ENCODE results near the gene IQGAP3. TPM values are rescaled to one million over a fixed set of nuclear protein-coding genes. Genes with fewer than 3 reads are reported as not detected.

Gene IQGAP3
- polyA plus RNA-seq, 1 donor from 2014 or later: not detected

GRCh38 chr1:156583821-156584622 is 11.7 kb upstream of the IQGAP3 start:
- no peak overlapping the region for H3K4me2 ChIP-seq (ENCODE audit: low read length)
- no peaks in the 10 kb centered on the region for H3K36me3 ChIP-seq (ENCODE audit: insufficient read depth, low read length)
- TF ChIP-seq, protein P1, sequence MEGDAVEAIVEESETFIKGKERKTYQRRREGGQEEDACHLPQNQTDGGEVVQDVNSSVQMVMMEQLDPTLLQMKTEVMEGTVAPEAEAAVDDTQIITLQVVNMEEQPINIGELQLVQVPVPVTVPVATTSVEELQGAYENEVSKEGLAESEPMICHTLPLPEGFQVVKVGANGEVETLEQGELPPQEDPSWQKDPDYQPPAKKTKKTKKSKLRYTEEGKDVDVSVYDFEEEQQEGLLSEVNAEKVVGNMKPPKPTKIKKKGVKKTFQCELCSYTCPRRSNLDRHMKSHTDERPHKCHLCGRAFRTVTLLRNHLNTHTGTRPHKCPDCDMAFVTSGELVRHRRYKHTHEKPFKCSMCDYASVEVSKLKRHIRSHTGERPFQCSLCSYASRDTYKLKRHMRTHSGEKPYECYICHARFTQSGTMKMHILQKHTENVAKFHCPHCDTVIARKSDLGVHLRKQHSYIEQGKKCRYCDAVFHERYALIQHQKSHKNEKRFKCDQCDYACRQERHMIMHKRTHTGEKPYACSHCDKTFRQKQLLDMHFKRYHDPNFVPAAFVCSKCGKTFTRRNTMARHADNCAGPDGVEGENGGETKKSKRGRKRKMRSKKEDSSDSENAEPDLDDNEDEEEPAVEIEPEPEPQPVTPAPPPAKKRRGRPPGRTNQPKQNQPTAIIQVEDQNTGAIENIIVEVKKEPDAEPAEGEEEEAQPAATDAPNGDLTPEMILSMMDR (IDR thresholded peaks at IDR 0.05; ENCODE audit: poor library complexity, severe bottlenecking): peak; percentile 87
- no peak for TF ChIP-seq TAF1 (IDR thresholded peaks at IDR 0.05; ENCODE audit: low read depth)
- peak; percentile 88 for TF ChIP-seq SMC3 (conservative IDR thresholded peaks at IDR 0.05; ENCODE audit: poor library complexity)
- TF ChIP-seq RAD21 (conservative IDR thresholded peaks at IDR 0.05): peak; percentile 91

DNA sequence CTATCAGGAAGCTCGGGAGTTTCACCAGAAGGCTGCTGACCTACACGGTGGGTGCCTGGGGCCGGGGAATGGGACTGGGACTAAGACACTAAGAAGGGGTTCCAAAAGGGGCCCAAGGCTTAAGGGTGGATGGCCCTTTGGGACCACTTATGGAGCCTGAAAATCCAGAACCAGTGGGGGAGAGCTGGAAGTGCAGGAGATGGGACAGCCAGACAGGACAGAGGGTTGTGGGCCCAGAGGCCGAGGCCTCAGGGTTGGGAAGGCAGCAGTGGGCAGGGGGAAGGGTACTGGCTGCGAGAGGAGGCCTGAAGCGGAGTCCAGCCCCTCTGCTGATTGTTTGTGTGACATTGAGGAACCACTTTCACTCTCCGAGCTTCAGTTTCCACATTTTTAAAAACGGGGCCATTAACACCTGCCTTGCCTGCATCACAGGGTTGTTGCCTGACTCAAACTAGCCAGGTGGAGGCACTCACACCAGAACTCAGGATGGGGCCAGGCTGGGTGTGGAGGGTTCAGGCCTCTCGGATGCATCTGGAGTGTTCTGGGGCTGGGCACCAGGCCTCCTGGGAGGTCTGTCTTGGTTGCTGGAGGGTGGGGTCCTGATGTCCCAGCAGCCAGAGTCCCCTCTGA is 10.1 kb upstream of the IQGAP3 start:
- Histone ChIP-seq H3K27ac (ENCODE audit: low read length) (no peak overlapping the region), H2AFZ (ENCODE audit: low read depth, low read length) (no peak overlapping the region), H3K9ac (ENCODE audit: low read length) (no peak overlapping the region), H3K4me3 (ENCODE audit: low read length) (no peak overlapping the region), H3K27me3 (ENCODE audit: insufficient read depth, low read depth, low read length) (no peaks in the 10 kb centered on the region), H3K4me2 (ENCODE audit: low read length) (no peak overlapping the region), H3K36me3 (ENCODE audit: insufficient read depth, low read length) (no peaks in the 10 kb centered on the region), H3K9me2 (ENCODE audit: insufficient read depth, low read length) (no peaks in the 10 kb centered on the region), H4K20me1 (ENCODE audit: insufficient read depth) (no peaks in the 10 kb centered on the region), H3K9me3 (ENCODE audit: low read length) (no peaks in the 10 kb centered on the region), H3F3A (ENCODE audit: insufficient read depth, low read length, poor library complexity, severe bottlenecking) (no peaks in the 10 kb centered on the region), H3K79me2 (replicated peaks; ENCODE audit: insufficient read depth, low read length) (no peaks in the 10 kb centered on the region)
- TF ChIP-seq, protein P1 (IDR thresholded peaks at IDR 0.05; ENCODE audit: poor library complexity, severe bottlenecking): no peak
- TF ChIP-seq SMC3 (conservative IDR thresholded peaks at IDR 0.05; ENCODE audit: poor library complexity) (no peak), TAF1 (IDR thresholded peaks at IDR 0.05; ENCODE audit: low read depth) (no peak), EZH2 (IDR thresholded peaks at IDR 0.05; ENCODE audit: borderline replicate concordance, insufficient read depth, low read length, poor library complexity, severe bottlenecking) (no peak), EP300 (conservative IDR thresholded peaks at IDR 0.05; ENCODE audit: poor library complexity, severe bottlenecking) (no peak), POLR2AphosphoS5 (IDR thresholded peaks at IDR 0.05) (no peak), MXI1 (conservative IDR thresholded peaks at IDR 0.05; ENCODE audit: poor library complexity, severe bottlenecking) (no peak)
- TF ChIP-seq, protein P2, sequence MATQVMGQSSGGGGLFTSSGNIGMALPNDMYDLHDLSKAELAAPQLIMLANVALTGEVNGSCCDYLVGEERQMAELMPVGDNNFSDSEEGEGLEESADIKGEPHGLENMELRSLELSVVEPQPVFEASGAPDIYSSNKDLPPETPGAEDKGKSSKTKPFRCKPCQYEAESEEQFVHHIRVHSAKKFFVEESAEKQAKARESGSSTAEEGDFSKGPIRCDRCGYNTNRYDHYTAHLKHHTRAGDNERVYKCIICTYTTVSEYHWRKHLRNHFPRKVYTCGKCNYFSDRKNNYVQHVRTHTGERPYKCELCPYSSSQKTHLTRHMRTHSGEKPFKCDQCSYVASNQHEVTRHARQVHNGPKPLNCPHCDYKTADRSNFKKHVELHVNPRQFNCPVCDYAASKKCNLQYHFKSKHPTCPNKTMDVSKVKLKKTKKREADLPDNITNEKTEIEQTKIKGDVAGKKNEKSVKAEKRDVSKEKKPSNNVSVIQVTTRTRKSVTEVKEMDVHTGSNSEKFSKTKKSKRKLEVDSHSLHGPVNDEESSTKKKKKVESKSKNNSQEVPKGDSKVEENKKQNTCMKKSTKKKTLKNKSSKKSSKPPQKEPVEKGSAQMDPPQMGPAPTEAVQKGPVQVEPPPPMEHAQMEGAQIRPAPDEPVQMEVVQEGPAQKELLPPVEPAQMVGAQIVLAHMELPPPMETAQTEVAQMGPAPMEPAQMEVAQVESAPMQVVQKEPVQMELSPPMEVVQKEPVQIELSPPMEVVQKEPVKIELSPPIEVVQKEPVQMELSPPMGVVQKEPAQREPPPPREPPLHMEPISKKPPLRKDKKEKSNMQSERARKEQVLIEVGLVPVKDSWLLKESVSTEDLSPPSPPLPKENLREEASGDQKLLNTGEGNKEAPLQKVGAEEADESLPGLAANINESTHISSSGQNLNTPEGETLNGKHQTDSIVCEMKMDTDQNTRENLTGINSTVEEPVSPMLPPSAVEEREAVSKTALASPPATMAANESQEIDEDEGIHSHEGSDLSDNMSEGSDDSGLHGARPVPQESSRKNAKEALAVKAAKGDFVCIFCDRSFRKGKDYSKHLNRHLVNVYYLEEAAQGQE (IDR thresholded peaks at IDR 0.05; ENCODE audit: borderline replicate concordance): no peak

More at GRCh38 chr1:156583821-156584622, 11.7 kb upstream of the IQGAP3 start:
- H3K27me3 ChIP-seq (ENCODE audit: insufficient read depth, low read depth, low read length): no peaks in the 10 kb centered on the region
- H3K9me2 ChIP-seq (ENCODE audit: insufficient read depth, low read length): no peaks in the 10 kb centered on the region
- H3K79me2 ChIP-seq (replicated peaks; ENCODE audit: insufficient read depth, low read length): no peaks in the 10 kb centered on the region
- H3F3A ChIP-seq (ENCODE audit: insufficient read depth, low read length, poor library complexity, severe bottlenecking): no peaks in the 10 kb centered on the region
- H3K4me3 ChIP-seq (ENCODE audit: low read length): no peak overlapping the region
- no peaks in the 10 kb centered on the region for H3K9me3 ChIP-seq (ENCODE audit: low read length)
- no peak overlapping the region for H3K9ac ChIP-seq (ENCODE audit: low read length)
- H3K27ac ChIP-seq (ENCODE audit: low read length): no peak overlapping the region
- H2AFZ ChIP-seq (ENCODE audit: low read depth, low read length): no peak overlapping the region
- H4K20me1 ChIP-seq (ENCODE audit: insufficient read depth): no peaks in the 10 kb centered on the region
